PC-3 (cell line): ENCODE results near the gene GLB1L2. TPM values are rescaled to one million over a fixed set of nuclear protein-coding genes. Genes with fewer than 3 reads are reported as not detected.

ENCODE experiments used
- ATAC-seq: fragments of 200-7000 bp; cut with Tn5 transposase; 2 replicates; pipeline ENCODE4 v1.9.1; 2020; ENCODE audit warnings: mild to moderate bottlenecking, moderate library complexity
- Bru-seq: library from RNA; stranded (reverse); fragments of 400-500 nt; gene quantifications from one replicate; lab custom pipeline; 2021; lab: Mats Ljungman, UMichigan
- BruChase-seq, 2 experiments: library from RNA; stranded (reverse); fragments of 400-500 nt; gene quantifications; one replicate each; lab custom pipeline; 2021; lab: Mats Ljungman, UMichigan
- BruUV-seq: library from RNA; stranded (reverse); fragments of 400-500 nt; replicated peaks from 2 replicates; lab custom pipeline; 2021; lab: Mats Ljungman, UMichigan
- CTCF ChIA-PET: fragments of 300-600 bp; sonication (Branson Sonifier 250); formaldehyde crosslinking; loops from one replicate; lab custom pipeline; 2022; ENCODE audit warnings: antibody characterized with exemption; lab: Charles Lee
- POLR2A ChIA-PET: fragments of 300-600 bp; sonication (Branson Sonifier 250); formaldehyde crosslinking; loops from one replicate; lab custom pipeline; 2022; ENCODE audit warnings: antibody characterized with exemption; ENCODE audit not compliant: unreplicated experiment; lab: Charles Lee
- DNase-seq: peaks from one replicate; pipeline ENCODE4 v3.0.0-alpha.2; 2015
- H2AFZ ChIP-seq: fragments of 300-600 bp; sonication (generic); 2 replicates; pipeline ENCODE4 v1.6.0; 2016; ENCODE audit warnings: antibody characterized with exemption, low read length
- H3F3A ChIP-seq: fragments of 300-600 bp; sonication (generic); one replicate; pipeline ENCODE4 v1.6.0; 2017; ENCODE audit warnings: antibody characterized with exemption, low read length, control low read depth, mild to moderate bottlenecking; ENCODE audit not compliant: unreplicated experiment
- H3K27ac ChIP-seq: fragments of 300-600 bp; sonication (generic); 2 replicates; pipeline ENCODE4 v1.5.1; 2016; ENCODE audit warnings: mild to moderate bottlenecking, low read length
- H3K27me3 ChIP-seq: fragments of 300-600 bp; sonication (generic); 2 replicates; pipeline ENCODE4 v1.6.1; 2016; ENCODE audit warnings: low read length, mixed read lengths
- H3K36me3 ChIP-seq: fragments of 300-600 bp; sonication (generic); 2 replicates; pipeline ENCODE4 v1.6.1; 2016; ENCODE audit warnings: low read depth, mixed run types, low read length, mixed read lengths
- H3K4me1 ChIP-seq: fragments of 300-600 bp; sonication (generic); 2 replicates; pipeline ENCODE4 v1.5.1; 2016; ENCODE audit warnings: low read length; ENCODE audit not compliant: insufficient read depth
- H3K4me2 ChIP-seq: fragments of 300-600 bp; sonication (generic); 2 replicates; pipeline ENCODE4 v1.6.0; 2016; ENCODE audit warnings: low read length
- H3K4me3 ChIP-seq: fragments of 300-600 bp; sonication (generic); 2 replicates; pipeline ENCODE4 v1.5.1; 2016; ENCODE audit warnings: mild to moderate bottlenecking, low read length, mixed read lengths
- H3K79me2 ChIP-seq: fragments of 300-600 bp; sonication (generic); 2 replicates; pipeline ENCODE4 v1.6.1; 2017; ENCODE audit warnings: low read length, mixed read lengths
- H3K9ac ChIP-seq: fragments of 300-600 bp; sonication (generic); 2 replicates; pipeline ENCODE4 v1.6.0; 2016; ENCODE audit warnings: mild to moderate bottlenecking, low read length
- H3K9me2 ChIP-seq: fragments of 300-600 bp; sonication (generic); replicated peaks from 2 replicates; pipeline ENCODE4 v1.6.1; 2016; ENCODE audit warnings: mixed run types, low read length, mixed read lengths
- H3K9me3 ChIP-seq: fragments of 300-600 bp; sonication (generic); 2 replicates; pipeline ENCODE4 v1.6.1; 2016; ENCODE audit warnings: low read length, mixed read lengths
- H4K20me1 ChIP-seq: fragments of 300-600 bp; sonication (generic); 2 replicates; pipeline ENCODE4 v1.6.1; 2016; ENCODE audit warnings: low read length, mixed read lengths
- EZH2 ChIP-seq: fragments of 300-600 bp; sonication (generic); IDR thresholded peaks from one replicate; pipeline ENCODE4 v1.6.1; 2017; ENCODE audit warnings: antibody characterized with exemption, mild to moderate bottlenecking, low read length; ENCODE audit not compliant: unreplicated experiment
- EZH2phosphoT487 ChIP-seq: fragments of 300-600 bp; sonication (generic); IDR thresholded peaks from 2 replicates; pipeline ENCODE4 v1.6.1; 2018; ENCODE audit warnings: mild to moderate bottlenecking, antibody characterized with exemption, low read length, borderline replicate concordance
- intact Hi-C: fragments of 100-400 bp; cut with micrococcal nuclease; formaldehyde crosslinking; loops from 2 replicates; pipeline ENCODE4 v1.9.0; 2023
- long read RNA-seq: library from polyadenylated mRNA; unstranded; transcript quantifications from one replicate; pipeline ENCODE4 v2.0.0, GENCODE V29; 2021; ENCODE audit not compliant: unreplicated experiment
- total RNA-seq: library from RNA; depleted of rRNA; stranded (reverse); fragments of >200 nt; gene quantifications from 2 replicates; pipeline ENCODE4 v1.2.3, GENCODE V29; 2014; rRNA removed
- TF ChIP-seq, protein P1 (sequence below): fragments of 300-600 bp; sonication (generic); conservative IDR thresholded peaks from 2 replicates; pipeline ENCODE4 v1.5.1; 2017; ENCODE audit warnings: antibody characterized with exemption, low read depth, mild to moderate bottlenecking, low read length

Gene GLB1L2, protein sequence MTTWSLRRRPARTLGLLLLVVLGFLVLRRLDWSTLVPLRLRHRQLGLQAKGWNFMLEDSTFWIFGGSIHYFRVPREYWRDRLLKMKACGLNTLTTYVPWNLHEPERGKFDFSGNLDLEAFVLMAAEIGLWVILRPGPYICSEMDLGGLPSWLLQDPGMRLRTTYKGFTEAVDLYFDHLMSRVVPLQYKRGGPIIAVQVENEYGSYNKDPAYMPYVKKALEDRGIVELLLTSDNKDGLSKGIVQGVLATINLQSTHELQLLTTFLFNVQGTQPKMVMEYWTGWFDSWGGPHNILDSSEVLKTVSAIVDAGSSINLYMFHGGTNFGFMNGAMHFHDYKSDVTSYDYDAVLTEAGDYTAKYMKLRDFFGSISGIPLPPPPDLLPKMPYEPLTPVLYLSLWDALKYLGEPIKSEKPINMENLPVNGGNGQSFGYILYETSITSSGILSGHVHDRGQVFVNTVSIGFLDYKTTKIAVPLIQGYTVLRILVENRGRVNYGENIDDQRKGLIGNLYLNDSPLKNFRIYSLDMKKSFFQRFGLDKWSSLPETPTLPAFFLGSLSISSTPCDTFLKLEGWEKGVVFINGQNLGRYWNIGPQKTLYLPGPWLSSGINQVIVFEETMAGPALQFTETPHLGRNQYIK
- total RNA-seq (0.62 and 1.1 TPM in 2 replicates), Bru-seq, nascent RNA (percentile 19 among the genes with signal in this experiment), BruChase-seq, experiment 1, labeled RNA remaining after a 6-hour chase (percentile 14 among the genes with signal in this experiment), BruChase-seq, experiment 2, labeled RNA remaining after a 2-hour chase (percentile 16 among the genes with signal in this experiment)
- long read RNA-seq, partial matches to known transcripts = 0 of 3 reads
- long read RNA-seq, other reads (novel, unspliced or antisense) = 3 of 3 reads

- Histone ChIP-seq H3K4me3 (peak within 1 kb of the TSS; percentile 35; the same call in 1 of the 2 replicates), H3K9me3 (no peaks in the 10 kb centered on the region), H3K79me2 (no peaks in the 10 kb centered on the region), H3K9me2 (no peaks in the 10 kb centered on the region), H3K4me1 (no peaks in the 10 kb centered on the region), H3K4me2 (peak within 1 kb of the TSS; percentile 45), H3K27ac (no peak within 1 kb of the TSS), H3K9ac (no peak within 1 kb of the TSS), H2AFZ (peak within 1 kb of the TSS; percentile 15; the same call in 1 of the 2 replicates), H3K27me3 (peaks cover 45% of the 10 kb centered on the region), H3F3A (no peaks in the 10 kb centered on the region), H3K36me3 (no peaks in the 10 kb centered on the region), H4K20me1 (no peaks in the 10 kb centered on the region)
- BruUV-seq = no TSS peak
- ATAC-seq = peak; percentile 46
- no peak for TF ChIP-seq EZH2
- TF ChIP-seq, protein P1, sequence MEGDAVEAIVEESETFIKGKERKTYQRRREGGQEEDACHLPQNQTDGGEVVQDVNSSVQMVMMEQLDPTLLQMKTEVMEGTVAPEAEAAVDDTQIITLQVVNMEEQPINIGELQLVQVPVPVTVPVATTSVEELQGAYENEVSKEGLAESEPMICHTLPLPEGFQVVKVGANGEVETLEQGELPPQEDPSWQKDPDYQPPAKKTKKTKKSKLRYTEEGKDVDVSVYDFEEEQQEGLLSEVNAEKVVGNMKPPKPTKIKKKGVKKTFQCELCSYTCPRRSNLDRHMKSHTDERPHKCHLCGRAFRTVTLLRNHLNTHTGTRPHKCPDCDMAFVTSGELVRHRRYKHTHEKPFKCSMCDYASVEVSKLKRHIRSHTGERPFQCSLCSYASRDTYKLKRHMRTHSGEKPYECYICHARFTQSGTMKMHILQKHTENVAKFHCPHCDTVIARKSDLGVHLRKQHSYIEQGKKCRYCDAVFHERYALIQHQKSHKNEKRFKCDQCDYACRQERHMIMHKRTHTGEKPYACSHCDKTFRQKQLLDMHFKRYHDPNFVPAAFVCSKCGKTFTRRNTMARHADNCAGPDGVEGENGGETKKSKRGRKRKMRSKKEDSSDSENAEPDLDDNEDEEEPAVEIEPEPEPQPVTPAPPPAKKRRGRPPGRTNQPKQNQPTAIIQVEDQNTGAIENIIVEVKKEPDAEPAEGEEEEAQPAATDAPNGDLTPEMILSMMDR = no peak
- TF ChIP-seq EZH2phosphoT487 = no peak
- peak; percentile 17 for DNase-seq
- POLR2A ChIA-PET = no interaction called here
- CTCF ChIA-PET = no interaction called here
- intact Hi-C loops = no loop called here
Observed at GRCh38 chr11:134331354-134332188, at the start of gene GLB1L2. Gene GLB1L2 (plus strand): TSS chr11:134331988. CDS start chr11:134332062, 74 bp downstream.

- Histone ChIP-seq H3K27ac (no peak overlapping the region), H3K9ac (no peak overlapping the region), H3K9me3 (no peaks in the 10 kb centered on the region), H3K9me2 (no peaks in the 10 kb centered on the region), H3F3A (no peaks in the 10 kb centered on the region), H3K79me2 (no peaks in the 10 kb centered on the region), H4K20me1 (no peaks in the 10 kb centered on the region), H3K27me3 (peaks cover 49% of the 10 kb centered on the region), H3K4me1 (no peaks in the 10 kb centered on the region), H3K36me3 (no peaks in the 10 kb centered on the region), H2AFZ (no peak overlapping the region), H3K4me3 (no peak overlapping the region), H3K4me2 (no peak overlapping the region)
- no TSS peak for BruUV-seq
- no peak for DNase-seq
- intact Hi-C loops = no loop called here
- POLR2A ChIA-PET = no interaction called here
- ATAC-seq = no peak
- TF ChIP-seq, protein P1 = no peak
- TF ChIP-seq EZH2 = no peak
- TF ChIP-seq EZH2phosphoT487 = no peak
- CTCF ChIA-PET = no interaction called here
Observed at GRCh38 chr11:134282121-134283045, 49.4 kb upstream of the GLB1L2 start.
